ENCODE results near the gene SAMD13.

DNA sequence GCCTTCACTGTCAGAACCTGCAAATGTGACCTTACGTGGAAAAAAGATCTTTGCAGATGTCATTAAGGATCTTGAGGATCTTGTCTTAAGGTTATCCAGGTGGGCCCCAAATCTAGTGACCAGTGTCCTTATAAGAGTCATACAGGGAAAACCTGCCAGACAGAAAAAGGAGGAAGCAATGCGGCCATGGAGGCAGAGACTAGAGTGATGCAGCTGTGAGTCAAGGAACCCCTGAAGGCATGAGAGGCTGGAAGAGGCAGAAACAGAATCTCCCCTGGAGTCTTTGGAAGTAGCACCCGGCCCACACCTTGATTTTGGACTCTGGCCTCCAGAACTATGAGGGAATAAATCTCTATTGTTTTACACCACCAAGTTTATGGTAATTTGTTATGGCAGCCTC is 60.3 kb downstream of the SAMD13 start:
- TF ChIP-seq, protein P1, sequence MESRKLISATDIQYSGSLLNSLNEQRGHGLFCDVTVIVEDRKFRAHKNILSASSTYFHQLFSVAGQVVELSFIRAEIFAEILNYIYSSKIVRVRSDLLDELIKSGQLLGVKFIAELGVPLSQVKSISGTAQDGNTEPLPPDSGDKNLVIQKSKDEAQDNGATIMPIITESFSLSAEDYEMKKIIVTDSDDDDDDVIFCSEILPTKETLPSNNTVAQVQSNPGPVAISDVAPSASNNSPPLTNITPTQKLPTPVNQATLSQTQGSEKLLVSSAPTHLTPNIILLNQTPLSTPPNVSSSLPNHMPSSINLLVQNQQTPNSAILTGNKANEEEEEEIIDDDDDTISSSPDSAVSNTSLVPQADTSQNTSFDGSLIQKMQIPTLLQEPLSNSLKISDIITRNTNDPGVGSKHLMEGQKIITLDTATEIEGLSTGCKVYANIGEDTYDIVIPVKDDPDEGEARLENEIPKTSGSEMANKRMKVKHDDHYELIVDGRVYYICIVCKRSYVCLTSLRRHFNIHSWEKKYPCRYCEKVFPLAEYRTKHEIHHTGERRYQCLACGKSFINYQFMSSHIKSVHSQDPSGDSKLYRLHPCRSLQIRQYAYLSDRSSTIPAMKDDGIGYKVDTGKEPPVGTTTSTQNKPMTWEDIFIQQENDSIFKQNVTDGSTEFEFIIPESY (IDR thresholded peaks at IDR 0.05; ENCODE audit: borderline replicate concordance, low read depth), result no peak
- TF ChIP-seq NRF1 (IDR thresholded peaks at IDR 0.05; ENCODE audit: low read depth, low read length) (no peak), NFIC (IDR thresholded peaks at IDR 0.05; ENCODE audit: borderline replicate concordance) (no peak), POLR2AphosphoS5 (IDR thresholded peaks at IDR 0.05; ENCODE audit: low read depth, low read length) (no peak), EP300 (IDR thresholded peaks at IDR 0.05; ENCODE audit: borderline replicate concordance in 1 of 2, low read depth in 1 of 2, low read length in 1 of 2) (no peak), EZH2phosphoT487 (IDR thresholded peaks at IDR 0.05; ENCODE audit: borderline replicate concordance, low read depth) (no peak), YY1 (IDR thresholded peaks at IDR 0.05; ENCODE audit: low read depth) (no peak), TCF12 (IDR thresholded peaks at IDR 0.05) (no peak)
- TF ChIP-seq, protein P2, sequence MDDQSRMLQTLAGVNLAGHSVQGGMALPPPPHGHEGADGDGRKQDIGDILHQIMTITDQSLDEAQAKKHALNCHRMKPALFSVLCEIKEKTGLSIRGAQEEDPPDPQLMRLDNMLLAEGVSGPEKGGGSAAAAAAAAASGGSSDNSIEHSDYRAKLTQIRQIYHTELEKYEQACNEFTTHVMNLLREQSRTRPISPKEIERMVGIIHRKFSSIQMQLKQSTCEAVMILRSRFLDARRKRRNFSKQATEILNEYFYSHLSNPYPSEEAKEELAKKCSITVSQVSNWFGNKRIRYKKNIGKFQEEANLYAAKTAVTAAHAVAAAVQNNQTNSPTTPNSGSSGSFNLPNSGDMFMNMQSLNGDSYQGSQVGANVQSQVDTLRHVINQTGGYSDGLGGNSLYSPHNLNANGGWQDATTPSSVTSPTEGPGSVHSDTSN (IDR thresholded peaks at IDR 0.05), result no peak
- TF ChIP-seq, protein P3, sequence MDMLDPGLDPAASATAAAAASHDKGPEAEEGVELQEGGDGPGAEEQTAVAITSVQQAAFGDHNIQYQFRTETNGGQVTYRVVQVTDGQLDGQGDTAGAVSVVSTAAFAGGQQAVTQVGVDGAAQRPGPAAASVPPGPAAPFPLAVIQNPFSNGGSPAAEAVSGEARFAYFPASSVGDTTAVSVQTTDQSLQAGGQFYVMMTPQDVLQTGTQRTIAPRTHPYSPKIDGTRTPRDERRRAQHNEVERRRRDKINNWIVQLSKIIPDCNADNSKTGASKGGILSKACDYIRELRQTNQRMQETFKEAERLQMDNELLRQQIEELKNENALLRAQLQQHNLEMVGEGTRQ (IDR thresholded peaks at IDR 0.05; ENCODE audit: borderline replicate concordance, low read depth, low read length), result no peak
- TF ChIP-seq, protein P4, sequence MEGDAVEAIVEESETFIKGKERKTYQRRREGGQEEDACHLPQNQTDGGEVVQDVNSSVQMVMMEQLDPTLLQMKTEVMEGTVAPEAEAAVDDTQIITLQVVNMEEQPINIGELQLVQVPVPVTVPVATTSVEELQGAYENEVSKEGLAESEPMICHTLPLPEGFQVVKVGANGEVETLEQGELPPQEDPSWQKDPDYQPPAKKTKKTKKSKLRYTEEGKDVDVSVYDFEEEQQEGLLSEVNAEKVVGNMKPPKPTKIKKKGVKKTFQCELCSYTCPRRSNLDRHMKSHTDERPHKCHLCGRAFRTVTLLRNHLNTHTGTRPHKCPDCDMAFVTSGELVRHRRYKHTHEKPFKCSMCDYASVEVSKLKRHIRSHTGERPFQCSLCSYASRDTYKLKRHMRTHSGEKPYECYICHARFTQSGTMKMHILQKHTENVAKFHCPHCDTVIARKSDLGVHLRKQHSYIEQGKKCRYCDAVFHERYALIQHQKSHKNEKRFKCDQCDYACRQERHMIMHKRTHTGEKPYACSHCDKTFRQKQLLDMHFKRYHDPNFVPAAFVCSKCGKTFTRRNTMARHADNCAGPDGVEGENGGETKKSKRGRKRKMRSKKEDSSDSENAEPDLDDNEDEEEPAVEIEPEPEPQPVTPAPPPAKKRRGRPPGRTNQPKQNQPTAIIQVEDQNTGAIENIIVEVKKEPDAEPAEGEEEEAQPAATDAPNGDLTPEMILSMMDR (IDR thresholded peaks at IDR 0.05), result no peak
- TF ChIP-seq, protein P5, sequence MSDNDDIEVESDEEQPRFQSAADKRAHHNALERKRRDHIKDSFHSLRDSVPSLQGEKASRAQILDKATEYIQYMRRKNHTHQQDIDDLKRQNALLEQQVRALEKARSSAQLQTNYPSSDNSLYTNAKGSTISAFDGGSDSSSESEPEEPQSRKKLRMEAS (IDR thresholded peaks at IDR 0.05; ENCODE audit: low read depth), result no peak

Data from SK-N-SH (cell line).